Embryonic facial prominence (tissue), 1 donor: ENCODE results near the gene B4GALT6.

Experiments
- DNase-seq: peaks from one replicate; pipeline ENCODE4 v3.0.0-alpha.2; 2016; ENCODE audit errors: extremely low spot score

Gene B4GALT6

DNA sequence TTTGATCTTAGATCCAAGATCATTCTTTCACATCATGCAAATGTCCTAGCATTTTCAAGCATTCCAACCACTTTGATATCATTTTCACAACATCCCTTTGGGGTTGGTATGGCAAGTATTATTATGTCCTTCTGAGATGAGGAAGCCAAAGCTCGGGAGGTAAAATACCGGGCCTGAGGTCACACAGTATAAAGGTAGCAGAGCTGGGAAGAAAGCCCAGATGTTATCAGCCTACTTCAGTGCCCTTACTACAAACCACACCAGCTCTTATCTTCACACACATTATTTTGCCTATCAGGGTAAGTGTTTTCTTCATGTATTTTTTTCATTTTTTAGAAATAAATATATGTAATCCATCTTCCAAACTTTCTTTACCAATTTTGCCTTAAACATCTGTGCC is 4.2 kb upstream of the B4GALT6 start:
- DNase-seq: no peak

DNA sequence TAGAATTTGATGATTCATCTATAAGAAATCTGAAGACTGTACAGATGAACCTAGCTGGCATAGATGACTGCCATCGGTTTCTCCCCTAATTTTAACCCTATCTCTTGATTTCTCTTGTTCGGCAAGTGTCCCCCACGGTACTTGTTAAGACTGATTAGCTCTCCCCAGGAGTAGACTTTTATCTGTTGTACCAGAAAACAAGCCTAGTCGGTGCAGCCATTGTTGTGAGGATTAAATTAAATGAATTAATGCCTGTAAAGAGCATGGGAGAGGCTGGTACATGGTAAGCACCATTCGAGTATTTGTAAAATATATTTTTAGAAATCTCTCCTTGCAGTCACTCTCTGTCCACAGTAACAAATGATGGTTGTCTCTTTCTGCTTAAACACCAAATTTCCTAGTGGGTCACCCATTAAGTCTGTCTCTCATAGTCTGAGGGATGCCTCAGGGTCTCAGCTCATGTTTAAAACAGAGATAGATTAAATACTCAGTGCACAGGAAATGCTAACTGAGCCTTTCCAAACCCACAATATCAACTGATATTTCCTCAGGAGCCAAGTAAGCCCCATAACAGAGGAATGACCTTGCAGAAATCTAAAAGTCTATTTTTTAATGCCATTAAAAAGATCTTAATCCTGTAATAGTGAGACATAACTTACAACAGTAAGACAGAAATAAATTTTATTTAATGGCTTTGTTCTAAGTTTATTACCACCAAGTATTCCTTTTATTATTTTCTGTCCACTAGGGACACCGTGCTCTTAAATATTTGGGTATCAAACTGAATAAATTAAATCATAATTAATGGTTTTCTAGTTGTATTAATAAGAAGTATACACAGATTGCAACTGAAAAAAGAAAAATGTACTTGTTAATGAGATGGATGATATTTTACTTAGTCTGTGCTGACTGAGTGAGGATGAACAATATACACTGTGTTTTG is 2.9 kb upstream of the B4GALT6 start:
- DNase-seq: no peak

DNA sequence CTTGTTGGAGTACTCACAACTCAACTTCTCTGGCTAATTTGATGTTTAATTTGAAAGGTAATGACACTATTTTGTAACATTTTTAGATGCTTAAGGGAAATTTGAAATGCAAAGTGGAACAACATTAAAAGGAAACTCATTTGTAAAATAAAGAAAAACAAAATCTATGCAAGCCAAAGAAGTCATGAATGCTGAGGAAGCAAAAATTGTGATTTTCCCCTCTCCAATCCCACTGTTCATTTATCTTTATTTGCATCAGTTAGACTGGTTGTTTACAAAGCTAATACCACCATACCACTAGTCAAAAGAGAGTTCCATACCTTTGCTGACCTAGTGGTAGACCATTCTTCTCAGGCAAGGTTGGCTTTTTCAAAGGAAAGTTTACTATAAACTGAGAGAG is 2.2 kb upstream of the B4GALT6 start:
- no peak for DNase-seq

DNA sequence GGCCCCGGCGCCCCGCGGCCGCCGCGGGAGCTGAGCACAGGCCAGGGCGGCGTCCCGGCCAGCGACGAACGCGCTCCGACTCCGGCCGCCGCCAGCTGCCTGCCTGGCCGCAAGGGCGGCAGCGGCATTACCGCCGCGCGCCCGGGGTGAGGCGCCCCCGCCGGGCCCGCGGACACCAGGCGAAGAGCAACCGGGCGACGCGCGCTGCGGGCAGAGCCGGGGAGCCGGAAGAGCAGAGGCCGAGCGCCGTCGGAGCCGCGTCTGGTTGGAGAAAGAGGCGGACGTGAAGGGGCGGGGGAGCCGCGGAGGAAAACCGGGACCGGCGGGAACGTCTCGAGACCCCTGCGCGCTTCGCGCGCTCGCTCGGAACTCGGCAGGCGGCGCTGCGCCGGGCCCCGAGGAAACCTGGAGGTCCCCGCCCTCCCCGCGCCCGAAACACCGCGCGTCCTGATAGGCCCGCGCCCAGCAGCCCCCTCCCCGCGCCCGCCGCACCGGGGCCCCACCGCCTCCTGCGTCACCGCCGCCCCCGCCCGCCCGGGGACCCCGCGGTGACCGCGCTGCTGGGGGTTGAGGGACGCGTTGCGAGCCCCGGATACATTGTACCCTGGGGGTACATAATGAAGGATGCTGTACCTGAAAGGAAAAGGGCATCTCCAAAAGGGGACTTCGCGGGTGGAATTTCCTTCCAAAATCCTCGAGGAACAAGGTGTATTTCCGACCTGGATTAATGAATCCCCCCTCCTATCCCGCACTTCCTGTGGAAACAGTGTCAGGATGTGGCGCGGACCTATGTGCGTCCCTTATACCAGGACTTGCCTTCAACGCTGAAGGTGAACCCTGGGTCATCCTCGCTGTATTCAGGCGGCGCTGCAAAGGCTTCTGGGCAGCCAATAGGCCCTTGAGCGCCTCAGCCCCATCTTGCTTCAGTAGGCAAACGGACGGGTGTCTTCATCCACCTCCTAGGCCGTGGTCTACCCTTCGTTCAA is 1.0 kb upstream of the B4GALT6 start:
- peak; percentile 52 for DNase-seq

DNA sequence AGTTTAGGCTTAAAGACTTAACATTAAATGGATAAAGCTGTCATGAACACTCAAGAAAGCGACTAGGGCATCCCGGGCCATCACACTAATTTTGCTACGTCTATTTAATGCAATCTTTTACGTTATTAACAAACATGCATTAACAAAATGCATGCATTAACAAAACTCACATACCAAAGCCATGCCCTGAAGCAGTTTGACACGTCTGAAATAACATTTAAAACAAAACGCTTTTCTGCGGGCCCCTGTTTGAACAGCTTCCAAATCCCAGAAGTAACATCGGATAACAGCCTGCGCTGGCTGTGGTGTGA is 458 bp downstream of the B4GALT6 start:
- no peak for DNase-seq

DNA sequence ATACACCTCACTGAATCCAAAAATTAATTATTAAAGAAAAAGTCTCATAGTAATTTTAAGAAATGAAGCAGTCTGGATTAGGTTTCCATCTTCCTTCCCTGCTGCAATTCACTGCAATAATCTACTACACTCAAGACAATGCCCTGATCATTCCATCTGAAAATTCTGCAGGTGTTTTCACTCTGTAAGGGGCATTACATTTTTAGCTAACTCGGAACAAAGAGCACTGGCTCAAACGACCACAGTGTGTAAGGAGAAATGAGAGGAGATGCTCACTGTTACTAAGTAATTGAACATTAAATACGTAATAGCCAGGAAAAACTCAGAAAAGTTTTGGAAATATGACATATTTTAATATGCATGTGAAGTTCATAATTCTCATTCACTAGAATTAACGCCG is 1.3 kb downstream of the B4GALT6 start:
- no peak for DNase-seq

DNA sequence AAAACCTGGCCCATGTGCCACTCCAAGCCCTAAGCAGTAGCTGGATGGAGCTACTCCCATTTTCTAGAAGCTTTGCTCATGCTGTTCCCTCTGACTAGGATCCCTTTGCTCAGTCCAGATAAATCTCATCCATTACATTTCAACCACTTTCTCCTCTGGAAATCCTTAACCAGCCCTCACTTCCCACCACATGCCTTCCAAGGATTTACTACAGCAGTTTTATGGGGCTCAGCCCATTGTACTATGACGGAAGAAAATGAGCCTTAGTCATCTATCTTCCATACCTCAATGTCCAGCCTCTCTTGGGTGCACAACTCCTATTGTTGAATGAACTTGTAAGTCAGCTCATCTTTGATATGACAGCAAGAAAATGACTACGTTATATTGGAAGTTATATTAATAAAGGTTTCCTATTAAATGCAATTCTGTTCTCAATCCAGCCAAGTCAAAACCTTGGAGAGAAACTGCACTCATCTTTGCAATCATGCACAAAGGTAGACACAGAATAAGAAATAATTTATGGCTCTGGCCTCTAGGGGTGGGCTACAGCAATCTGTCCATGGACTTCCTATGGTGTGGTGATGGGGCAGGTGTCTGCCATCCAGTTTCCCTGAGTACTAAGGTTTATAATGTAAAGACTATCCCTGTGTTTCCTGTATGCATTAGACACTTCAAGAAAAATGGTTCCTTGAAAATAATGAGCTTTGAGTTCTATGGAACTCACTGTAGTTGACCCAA is 3.4 kb downstream of the B4GALT6 start:
- DNase-seq: no peak

DNA sequence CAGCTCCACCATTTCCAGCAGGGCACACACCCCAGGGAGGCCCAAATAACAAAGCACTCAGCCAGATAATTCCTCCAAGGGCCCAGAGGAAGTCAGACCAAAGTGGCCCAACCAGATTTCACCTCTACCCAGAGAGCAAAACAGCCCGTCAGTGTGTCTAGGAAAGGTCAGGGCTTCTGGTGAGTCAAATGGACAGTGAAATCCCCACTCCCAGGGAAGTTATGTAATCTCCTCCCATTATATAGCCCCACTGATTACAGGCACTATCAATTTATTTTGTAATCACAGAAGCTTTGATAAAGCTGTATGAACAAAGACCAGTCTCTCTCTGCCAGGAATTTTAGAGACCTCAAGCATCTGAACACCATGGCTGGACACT is 4.0 kb downstream of the B4GALT6 start:
- no peak for DNase-seq

DNA sequence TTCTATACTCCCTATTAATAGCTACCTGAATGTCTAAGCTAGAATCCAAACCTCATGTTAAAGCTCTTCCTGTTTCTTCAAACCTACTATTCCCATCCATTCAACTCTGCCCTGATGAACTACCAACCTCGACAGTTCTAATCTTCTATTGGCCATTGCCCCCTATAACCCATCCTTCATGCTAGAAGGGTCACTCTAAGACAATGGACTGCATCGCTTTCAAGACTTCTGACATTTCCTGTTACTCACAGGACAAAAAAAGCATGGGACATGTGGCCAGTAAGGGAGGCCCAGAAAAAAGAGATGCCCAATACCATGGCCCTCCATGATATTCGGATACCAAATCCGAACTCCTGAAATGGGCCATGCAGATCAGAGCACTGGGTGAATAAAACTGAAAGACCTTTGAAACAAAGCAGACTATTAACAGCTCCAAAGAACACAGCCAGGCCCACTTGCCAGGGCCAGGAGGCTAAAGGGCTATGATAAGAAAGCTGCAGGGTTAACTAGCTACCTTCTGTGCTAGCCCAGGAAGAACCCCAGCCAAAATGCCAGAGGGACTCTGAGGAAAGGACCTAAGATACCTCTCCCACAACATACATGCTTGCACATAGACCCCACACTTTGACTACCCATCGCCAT is 4.5 kb downstream of the B4GALT6 start:
- no peak for DNase-seq

DNA sequence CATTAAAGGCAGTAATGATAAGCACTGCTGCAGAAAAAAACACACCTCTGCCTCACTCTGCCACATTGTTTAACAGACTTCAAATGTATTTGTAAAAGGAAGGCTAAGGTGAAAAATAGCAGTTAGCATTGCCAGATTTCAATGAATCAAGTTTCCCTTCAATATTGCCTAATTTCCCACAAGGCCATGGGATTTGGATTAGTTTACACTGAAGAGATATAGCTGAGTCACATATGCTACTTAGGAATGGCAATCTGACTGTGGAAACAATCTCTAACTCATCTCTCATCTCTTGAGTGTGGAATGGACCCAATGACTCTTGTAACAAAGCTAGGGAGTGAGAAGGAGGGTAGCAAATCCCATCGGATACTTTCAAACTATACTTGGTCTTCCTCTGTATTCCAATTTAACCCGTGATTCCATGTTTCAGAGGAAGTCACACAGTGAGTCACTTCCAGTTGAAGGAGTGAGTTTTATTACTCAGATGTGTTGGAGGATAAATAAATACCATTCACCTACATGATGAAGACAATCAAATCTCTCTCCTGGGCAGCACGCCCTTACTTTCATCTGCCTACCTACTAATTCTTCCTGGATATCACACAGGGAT is 5.1 kb downstream of the B4GALT6 start:
- DNase-seq: no peak

DNA sequence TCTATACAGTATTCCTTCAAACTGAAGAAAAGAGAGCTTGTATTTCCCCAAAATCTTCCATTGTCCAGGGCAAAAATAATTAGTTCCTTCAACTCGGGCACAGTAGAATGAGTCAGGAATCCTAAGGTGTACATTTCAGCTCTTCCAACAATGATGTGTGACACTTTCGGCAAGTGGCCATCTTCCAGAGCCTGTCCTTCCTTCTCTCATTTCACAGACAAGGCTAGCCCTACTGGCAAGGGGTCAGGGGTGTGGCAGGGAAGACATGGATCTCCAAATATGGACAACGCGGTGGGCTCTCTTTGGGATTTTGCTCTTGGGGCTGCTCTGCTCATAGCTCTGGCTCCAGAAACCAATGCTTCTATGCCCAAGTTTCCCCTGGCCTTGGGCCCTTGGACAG is 6.0 kb downstream of the B4GALT6 start:
- DNase-seq: no peak

DNA sequence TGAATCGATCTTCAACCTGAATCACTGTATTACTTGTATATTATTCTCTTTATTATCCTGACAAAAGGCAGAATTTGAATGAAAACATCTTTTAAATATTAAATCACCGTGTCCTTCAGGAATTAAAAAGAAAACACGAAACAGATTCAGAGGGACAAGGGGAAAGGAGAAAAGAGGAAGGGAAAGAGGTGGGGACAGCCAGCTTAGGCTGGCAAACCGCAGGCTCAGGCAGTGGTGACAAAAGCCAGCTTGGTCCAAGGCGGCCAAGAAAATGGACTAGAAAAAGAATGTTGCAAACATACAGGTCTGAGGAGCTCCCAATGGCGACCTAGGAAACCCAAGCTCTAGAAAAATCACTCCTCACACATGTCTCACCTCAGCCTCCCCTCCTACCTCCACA is 6.8 kb downstream of the B4GALT6 start:
- no peak for DNase-seq

DNA sequence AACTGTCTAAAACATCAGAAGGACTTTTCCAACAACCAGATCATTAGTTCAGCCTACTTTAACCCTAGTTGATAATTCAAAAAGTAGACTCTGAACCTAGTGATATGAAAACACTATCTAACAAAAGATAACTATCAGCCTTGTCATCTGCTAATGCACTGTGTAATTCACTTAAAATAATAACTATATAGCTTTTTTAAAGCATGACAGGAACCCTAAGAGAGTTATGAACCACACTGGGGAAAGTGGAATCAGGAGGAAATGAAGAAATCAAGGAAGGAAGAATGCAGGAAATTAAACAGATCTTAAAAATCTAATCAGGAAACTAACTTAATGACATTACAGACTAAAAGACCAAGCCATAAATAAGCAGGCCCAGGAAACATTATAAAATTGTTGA is 9.0 kb downstream of the B4GALT6 start:
- DNase-seq: no peak

DNA sequence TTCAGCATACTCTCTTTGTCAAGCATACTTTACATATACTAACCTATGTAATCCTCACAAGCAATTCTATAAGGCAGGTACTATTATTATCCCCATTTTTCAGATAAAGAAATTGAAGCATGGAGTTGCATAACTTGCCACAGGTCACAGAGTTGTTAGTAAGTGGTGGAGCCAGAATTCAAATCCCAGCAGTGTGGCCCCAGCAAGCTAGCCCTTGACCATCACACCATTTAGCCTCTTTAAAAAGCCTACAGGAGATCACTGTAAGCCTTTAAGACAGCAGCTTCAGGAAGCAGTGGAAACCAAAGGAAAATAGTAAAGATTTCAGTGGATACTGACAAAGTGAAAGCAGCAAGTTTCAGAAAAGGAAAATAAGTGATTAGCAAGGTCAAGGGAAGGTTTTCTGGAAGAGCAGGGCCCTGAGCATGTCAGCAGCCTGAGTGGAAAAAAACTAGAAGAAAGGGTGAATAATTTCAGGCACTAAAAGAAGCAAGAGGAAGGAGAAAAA is 11.7 kb downstream of the B4GALT6 start:
- no peak for DNase-seq

DNA sequence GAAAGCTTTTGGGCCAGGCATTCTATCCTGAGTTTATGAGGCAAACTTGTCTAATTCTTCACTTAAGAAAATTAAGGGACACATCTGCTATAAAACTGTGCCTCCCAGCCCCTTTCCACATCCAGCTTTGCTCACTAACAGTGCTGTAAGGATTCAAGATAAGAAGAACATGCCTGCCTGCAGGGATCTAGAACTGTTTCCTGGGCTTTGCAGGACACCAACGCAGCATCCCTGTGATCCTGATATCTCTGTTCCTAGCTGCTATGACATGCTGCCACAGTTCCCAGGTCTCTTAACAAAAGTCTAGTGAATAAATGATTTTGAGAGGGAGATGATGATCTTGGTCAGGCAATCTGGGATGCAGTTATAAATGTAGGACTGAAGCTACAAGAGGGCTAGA is 12.4 kb downstream of the B4GALT6 start:
- no peak for DNase-seq

DNA sequence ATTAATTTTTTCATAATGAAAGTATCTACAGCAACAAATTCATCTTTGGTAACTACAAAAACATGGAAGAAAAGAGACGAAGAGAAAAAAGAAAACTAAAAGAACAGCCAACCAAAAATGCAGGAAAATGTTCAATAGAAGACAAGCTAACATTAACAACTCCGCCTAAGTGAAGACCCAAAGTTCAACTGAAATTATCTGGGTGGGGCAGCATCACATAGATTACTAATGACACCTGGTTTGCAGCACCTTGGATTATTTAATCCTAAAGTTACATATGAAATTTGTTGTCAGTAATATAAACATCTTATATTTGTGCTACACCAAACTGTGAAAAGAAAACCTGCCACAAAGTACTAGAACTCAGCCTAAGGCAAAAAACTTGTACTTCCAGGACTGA is 14.8 kb downstream of the B4GALT6 start:
- DNase-seq: no peak

DNA sequence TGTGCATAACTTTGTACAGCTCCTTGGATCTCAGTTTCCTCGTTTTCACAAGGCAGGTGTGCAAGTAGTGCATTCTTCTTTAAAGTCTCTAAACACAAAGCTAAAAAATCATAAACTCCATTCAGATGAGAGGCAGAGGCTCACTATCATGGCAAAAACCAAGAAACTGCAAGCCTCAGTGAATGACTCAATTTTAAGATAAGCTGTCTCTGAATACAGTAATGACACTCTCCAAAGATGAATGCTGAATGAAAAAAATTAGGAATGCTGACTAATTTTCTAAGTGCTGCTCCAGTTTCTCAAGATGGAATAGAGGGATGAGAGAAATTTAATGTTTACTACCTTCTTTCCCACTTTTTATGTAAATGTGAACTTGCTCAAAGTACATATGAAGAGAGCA is 17.2 kb downstream of the B4GALT6 start:
- DNase-seq: no peak

DNA sequence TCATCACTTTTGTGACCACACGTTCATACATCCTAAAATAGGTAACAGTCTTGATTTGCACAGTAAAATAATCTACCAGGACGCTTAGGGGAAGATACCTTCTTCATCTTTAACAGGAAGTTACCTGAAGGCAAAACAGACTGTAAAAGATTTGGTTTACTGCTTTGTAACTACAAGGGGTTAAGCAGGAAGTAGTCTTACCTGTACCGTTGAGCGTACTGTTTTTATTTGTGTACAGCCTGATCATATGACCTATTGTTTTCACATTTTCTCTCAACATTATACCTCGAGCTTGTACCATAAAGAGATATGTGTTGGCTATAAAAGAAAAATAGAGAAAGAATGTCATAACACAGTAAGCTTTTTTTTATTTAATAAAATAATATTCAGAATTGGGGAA is 18.3 kb downstream of the B4GALT6 start:
- DNase-seq: no peak

DNA sequence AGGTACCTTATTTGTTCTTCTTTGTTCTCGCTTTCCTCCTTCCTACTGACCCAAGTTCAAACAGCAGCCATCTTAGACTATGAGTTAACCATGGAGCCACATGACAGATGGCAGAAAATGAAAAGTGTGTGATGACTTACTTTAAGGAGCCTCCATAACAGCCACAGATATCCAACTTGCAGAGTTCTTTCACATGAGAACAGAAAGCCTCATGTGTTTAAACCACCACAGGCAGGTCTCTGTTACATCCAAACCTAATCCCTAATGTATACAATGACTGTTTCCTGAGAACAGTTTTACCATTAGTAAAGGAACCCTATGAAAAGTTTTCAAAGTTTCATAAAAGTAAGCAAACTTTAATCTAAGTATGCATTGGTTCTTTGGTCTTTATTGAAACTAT is 20.3 kb downstream of the B4GALT6 start:
- DNase-seq: no peak

DNA sequence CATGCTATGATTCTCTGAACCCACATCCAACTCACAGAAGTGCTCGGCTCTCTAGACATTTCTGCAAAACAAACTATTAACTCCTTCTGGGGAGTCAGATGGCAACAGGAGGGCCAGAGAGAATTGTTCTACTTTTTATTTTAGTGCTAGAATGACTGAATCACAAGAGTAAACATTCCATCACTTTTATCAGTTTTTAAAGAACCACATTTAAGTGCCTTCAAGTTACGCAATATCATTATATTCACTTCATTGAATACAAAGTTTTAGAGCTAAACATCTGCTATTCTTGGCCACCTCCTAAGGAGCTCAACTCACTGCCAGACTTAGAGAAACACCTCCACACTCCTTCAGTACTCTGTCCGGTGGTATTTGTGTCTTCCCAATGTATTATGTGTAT is 22.4 kb downstream of the B4GALT6 start:
- no peak for DNase-seq

DNA sequence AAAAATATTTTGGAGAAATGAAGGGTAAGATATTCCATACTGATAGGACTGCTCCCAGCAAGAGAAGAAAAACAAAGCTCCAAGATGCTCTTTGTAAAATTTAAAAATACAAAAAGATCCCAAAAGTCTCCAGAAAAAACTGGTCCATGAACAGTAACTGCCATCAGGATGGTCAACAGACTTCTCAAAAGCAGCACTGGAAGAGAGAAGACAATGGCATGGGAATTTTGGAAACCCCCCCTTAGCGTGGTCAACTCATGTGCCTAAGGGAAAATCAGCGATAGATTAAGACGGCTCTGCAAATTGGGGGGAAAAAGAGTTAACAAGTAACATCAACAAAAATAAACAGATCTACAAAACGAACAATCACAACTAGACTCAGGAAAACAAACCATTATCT is 23.6 kb downstream of the B4GALT6 start:
- no peak for DNase-seq
